ENCODE data around the gene CKM. TPM values are rescaled to one million over a fixed set of nuclear protein-coding genes. Genes with fewer than 3 reads are reported as not detected.

Gene CKM
- total RNA-seq, 2 donors from 2014 or later = not detected

DNA sequence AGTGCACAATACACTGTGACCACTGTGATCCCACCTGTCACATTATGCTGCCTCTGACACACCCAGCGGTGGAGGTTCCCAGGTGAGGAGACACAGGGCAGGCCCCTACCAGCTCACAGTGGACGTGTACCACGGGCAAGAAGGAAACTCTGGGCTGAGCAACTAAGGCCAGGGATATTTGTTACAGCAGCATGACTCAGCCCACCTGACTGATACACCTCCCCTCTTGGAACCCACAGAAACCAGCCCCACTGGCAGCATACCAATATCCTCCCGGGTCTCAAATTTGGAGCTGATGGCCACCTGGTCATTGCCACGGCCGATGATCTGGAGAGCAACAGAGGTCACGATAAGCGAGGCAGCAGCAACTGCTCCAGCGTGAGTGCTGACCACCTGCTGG lies 32.7 kb upstream of the CKM start:
- H3K4me1 Mint-ChIP-seq (ENCODE audit: low read depth) = no peaks in the 10 kb centered on the region
- DNase-seq (no peak), ATAC-seq (replicated peaks in 1 of 2) (no peak)
- no peak overlapping the region for H3K27ac Mint-ChIP-seq
- peaks cover 1 to 11% of the 10 kb centered on the region in 2 donors for H3K36me3 Mint-ChIP-seq (ENCODE audit: insufficient read depth in 2 of 2)
- no peaks in the 10 kb centered on the region for H3K27me3 Mint-ChIP-seq (ENCODE audit: low read depth)
- H3K4me3 Mint-ChIP-seq = no peak overlapping the region
- no peaks in the 10 kb centered on the region for H3K9me3 Mint-ChIP-seq

DNA sequence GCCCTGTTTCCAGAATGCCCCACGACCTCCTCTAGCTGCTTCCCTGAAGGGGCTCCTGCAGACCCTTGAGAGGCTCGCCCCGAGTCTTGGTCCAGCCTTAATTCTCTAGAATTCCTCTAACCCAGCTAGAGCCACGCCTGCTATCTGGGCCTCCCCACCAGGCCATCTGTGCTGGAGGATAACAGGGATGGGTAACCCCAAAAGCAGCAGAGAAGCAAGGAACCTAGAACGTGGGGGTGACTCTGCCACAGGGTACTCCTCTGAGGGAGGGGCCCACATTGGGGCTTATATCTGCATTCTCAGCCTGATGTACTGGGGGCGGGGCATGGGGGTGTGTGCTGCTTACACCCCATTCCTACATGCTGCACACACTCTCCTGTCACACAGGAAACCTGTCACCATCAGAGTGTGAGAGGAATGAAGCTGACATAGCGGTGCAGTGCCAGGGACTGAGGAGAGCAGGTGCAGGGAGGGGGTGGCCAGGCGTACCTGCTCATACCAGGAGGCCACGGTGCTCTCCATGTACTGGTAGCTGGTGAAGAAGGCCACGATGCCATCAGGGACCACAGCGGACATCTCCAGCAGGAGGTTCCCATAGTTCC lies 31.7 kb upstream of the CKM start:
- Mint-ChIP-seq H3K27me3 (ENCODE audit: low read depth) (no peaks in the 10 kb centered on the region), H3K9me3 (no peaks in the 10 kb centered on the region), H3K27ac (no peak overlapping the region), H3K4me3 (no peak overlapping the region), H3K36me3 (ENCODE audit: insufficient read depth in 2 of 2) (peaks cover 1 to 12% of the 10 kb centered on the region in 2 donors), H3K4me1 (ENCODE audit: low read depth) (no peaks in the 10 kb centered on the region)
- ATAC-seq (replicated peaks in 1 of 2) (no peak), DNase-seq (no peak)

DNA sequence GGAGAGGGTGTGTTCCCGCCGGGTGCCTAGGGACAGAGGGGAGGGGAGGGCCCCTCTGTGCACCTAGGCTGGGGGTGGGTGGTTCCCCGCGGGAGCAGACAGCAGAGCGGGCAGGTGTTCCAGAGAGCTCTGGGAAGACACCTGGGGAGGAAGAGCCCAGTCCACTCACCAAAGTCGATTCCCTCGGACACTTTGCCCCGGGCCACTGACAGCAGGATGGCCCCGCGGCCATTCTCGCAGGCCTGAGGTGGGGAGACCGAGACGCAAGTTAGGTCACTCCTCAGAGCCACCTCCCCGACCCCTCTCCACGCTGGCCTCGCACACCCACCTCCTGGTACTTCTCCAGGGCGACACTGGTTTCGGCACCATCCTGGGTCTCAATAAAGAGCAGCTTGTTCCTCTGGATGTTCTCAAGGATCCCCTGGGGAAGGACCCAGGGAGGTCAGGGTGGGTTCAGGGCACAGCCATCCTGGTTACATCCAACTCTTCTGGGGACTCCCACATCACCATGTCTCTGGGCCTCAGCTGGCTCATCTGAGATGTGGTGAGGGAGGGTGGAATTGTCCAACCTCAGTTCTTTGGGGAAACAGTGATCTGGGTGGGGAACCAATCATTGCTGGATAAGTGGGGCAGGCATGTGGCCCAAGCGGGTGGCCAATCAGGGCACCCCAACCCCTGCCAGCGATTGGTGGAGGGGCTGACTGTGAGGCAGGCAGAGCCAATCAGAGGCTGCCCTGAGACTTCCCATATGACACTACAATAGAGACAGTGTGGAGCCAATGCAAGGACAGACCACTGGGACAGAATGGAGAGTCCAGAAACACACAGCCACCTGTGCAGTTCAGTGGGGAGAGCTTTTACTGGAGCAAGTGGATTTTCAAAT lies 30.5 kb upstream of the CKM start:
- ATAC-seq (replicated peaks in 1 of 2) (no peak), DNase-seq (no peak)
- H3K27ac Mint-ChIP-seq = no peak overlapping the region
- H3K9me3 Mint-ChIP-seq = no peaks in the 10 kb centered on the region
- H3K36me3 Mint-ChIP-seq (ENCODE audit: insufficient read depth in 2 of 2) = peaks cover 1 to 9% of the 10 kb centered on the region in 2 donors
- H3K4me3 Mint-ChIP-seq = no peak overlapping the region
- H3K4me1 Mint-ChIP-seq (ENCODE audit: low read depth) = no peaks in the 10 kb centered on the region
- H3K27me3 Mint-ChIP-seq (ENCODE audit: low read depth) = no peaks in the 10 kb centered on the region

DNA sequence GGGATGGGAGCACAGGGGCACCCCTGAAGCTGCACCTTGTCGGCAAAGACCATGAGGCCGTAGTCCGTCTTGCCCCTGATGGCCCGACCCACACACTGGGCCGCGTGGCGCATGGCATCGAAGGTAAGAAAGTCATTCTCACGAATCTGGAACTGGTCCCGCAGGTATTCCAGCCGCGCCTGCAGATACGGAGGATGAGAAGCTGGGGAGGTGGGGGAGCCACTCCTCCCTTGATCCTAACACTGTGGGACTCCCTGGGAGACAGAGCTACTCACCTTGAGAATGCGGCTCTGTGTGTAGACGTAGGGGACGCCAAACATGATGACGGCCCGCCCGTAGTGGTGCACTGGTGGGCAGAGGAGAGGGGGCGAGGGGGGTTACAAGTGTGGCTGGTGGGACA lies 29.8 kb upstream of the CKM start:
- Mint-ChIP-seq H3K4me3 (no peak overlapping the region), H3K4me1 (ENCODE audit: low read depth) (no peaks in the 10 kb centered on the region), H3K27ac (no peak overlapping the region), H3K36me3 (ENCODE audit: insufficient read depth in 2 of 2) (peaks cover 0 to 9% of the 10 kb centered on the region in 2 donors), H3K27me3 (ENCODE audit: low read depth) (no peaks in the 10 kb centered on the region), H3K9me3 (no peaks in the 10 kb centered on the region)
- ATAC-seq (replicated peaks in 1 of 2) (no peak), DNase-seq (no peak)

DNA sequence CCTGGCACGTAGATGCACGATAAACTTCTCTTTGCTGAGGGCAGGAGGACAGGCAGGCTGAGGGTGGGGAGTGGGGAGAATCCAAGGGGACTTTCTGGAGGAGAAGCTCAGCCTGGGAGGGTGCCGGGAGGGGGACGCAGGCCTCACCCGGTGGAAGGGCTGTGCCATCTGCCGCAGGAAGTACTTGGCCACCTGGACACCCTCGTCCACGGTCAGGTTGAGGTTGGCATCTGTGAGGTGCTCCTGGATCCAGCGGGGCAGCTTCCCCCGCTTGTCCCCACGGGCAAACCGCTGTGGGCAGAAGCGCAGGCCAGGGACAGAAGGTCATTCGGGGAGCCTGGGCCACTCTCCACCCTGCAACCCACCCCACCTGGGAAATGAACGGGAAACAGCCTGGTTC lies 29.4 kb upstream of the CKM start:
- DNase-seq (no peak), ATAC-seq (replicated peaks in 1 of 2) (no peak)
- Mint-ChIP-seq H3K36me3 (ENCODE audit: insufficient read depth in 2 of 2) (peaks cover 0 to 9% of the 10 kb centered on the region in 2 donors), H3K27ac (no peak overlapping the region), H3K4me1 (ENCODE audit: low read depth) (no peaks in the 10 kb centered on the region), H3K27me3 (ENCODE audit: low read depth) (no peaks in the 10 kb centered on the region), H3K4me3 (no peak overlapping the region), H3K9me3 (no peaks in the 10 kb centered on the region)

DNA sequence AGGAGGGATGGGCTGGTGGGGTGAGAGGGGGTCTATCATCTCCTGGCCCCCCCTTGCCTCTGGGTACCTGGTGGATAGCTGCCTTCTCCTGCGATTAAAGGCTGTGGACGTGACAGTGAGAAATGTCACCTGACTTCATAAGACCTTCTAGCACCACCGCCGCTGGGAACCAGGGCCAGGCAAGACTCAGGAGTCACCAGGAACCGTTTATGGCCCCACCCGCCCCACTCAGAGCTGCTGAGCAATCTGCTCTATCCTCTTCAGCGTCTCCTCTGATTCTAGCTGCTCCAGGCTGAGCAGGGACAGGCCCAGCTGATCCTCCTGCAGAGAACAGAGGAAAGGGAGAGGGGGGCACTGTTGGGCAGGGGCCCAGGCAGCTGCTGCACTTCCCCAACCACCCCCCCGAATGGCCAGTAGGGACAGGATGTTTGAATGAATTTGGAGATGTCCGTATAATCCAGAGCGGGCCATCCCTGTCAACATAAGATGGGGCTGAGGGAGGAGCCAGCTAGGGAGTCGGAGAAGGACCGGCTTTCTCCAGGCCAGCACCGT lies 28.8 kb upstream of the CKM start:
- Mint-ChIP-seq H3K4me1 (ENCODE audit: low read depth) (no peaks in the 10 kb centered on the region), H3K4me3 (no peak overlapping the region), H3K27me3 (ENCODE audit: low read depth) (no peaks in the 10 kb centered on the region), H3K9me3 (no peaks in the 10 kb centered on the region), H3K36me3 (ENCODE audit: insufficient read depth in 2 of 2) (peaks cover 0 to 9% of the 10 kb centered on the region in 2 donors), H3K27ac (no peak overlapping the region)
- no peak for DNase-seq
- no peak for ATAC-seq (replicated peaks in 1 of 2)

DNA sequence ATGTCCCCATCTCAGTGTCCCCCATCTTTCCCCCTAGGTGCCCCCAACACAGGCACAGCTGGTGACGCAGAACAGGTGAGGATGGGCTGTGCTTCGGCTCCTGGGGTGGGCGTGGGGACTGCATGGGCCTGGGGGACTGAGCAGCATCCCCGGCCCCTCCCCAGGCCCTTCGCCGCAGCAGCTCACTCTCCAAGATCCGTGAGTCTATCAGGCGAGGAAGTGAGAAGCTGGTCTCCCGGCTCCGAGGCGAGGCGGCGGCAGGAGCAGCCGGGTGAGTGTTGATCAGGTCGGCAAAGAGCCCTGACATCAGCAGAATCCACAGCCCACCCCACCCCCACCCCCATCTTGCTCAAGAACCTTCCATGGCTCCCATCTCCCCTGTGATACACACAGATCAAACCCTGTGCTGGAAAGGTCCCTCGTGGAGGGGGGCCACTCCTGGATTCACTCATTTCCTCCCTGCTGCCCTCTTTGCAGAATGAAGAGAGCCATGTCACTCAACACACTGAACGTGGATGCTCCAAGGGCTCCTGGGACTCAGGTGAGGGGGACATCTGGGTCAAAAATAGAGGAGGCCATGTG lies 27.9 kb upstream of the CKM start:
- no peaks in the 10 kb centered on the region for H3K9me3 Mint-ChIP-seq
- ATAC-seq (replicated peaks in 1 of 2) = no peak

DNA sequence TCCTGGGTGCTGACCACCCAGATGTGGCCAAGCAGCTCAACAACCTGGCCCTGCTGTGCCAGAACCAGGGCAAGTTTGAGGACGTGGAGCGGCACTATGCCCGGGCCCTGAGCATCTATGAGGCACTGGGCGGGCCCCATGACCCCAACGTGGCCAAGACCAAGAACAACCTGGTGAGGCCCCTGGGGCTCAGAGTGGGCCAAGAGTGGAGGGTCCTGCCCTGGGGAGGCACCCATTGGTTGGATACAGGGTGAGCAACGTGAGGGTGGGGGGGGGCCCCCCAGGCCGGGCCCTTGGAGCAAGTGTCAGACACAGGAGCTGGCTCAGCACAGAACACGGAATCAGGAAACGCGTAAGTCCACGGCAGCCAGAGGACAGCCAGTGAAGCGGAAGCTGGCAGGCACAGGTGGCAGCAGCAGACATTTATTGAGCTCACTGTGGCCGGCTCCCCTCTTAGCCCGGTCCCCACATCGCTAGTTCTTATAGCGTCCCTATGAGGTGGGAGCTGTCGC lies 26.8 kb upstream of the CKM start:
- peaks cover 13% of the 10 kb centered on the region for H3K27me3 Mint-ChIP-seq (ENCODE audit: low read depth)
- DNase-seq (no peak), ATAC-seq (replicated peaks in 1 of 2) (no peak)
- no peaks in the 10 kb centered on the region for H3K4me1 Mint-ChIP-seq (ENCODE audit: low read depth)
- H3K9me3 Mint-ChIP-seq = no peaks in the 10 kb centered on the region
- no peak overlapping the region for H3K4me3 Mint-ChIP-seq
- no peak overlapping the region for H3K27ac Mint-ChIP-seq
- H3K36me3 Mint-ChIP-seq (ENCODE audit: insufficient read depth in 2 of 2) = peaks cover 0 to 1% of the 10 kb centered on the region in 2 donors

More for the DNA sequence above, 27.9 kb upstream of the CKM start:
- Mint-ChIP-seq H3K27ac (no peak overlapping the region), H3K27me3 (ENCODE audit: low read depth) (peaks cover 6% of the 10 kb centered on the region), H3K36me3 (ENCODE audit: insufficient read depth in 2 of 2) (peaks cover 0 to 5% of the 10 kb centered on the region in 2 donors), H3K4me3 (no peak overlapping the region), H3K4me1 (ENCODE audit: low read depth) (no peaks in the 10 kb centered on the region)
- DNase-seq = no peak

DNA sequence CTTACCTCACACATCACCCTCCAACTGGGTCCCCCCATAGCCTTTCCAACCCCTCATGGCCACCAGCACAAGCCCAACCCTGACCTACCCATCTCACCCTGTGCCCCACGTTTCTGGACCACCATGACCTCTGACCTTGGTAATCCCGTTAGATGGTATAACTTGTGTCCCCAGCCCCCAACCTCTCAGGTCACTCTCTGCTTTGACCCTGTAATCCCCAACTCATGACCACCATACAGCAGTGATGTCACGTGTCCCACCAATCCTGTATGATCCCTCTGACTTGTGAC lies 26.4 kb upstream of the CKM start:
- no peak for ATAC-seq (replicated peaks in 1 of 2)
- H3K27me3 Mint-ChIP-seq (ENCODE audit: low read depth) = peaks cover 17% of the 10 kb centered on the region

DNA sequence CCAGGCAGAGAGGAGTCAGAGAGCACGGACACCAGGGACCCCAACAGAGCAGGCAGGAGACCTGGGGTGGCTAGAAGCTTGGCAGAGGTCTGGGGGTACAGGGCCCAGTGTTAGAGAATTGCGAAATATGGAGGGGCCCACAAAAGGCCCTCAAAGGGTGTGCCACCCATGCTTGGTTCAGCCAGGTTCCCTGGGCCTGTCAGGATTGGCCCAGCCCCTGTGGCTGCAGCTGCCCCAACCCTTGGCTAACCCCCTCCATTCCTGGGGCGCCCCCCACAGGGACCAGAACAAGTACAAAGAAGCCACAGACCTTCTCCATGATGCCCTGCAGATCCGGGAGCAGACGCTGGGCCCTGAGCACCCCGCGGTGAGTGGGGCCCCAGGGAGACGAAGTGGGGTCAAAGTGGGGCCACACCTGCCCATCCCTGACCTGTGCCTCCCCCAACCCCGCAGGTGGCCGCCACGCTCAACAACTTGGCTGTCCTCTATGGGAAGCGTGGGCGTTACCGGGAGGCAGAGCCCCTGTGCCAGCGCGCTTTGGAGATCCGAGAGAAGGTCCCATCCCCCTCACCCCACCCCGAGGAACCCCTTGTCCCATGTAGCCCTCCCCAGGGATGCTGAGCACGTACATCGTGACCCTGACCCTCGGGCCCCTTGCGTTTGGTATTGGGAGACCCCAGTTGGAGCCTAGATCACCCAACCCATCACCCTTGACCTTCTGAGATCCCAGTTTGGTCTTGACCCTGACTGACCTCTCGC lies 25.9 kb upstream of the CKM start:
- no peak for DNase-seq
- Mint-ChIP-seq H3K9me3 (no peaks in the 10 kb centered on the region), H3K36me3 (ENCODE audit: insufficient read depth in 2 of 2) (peaks cover 0 to 1% of the 10 kb centered on the region in 2 donors), H3K27me3 (ENCODE audit: low read depth) (peaks cover 18% of the 10 kb centered on the region), H3K27ac (no peak overlapping the region), H3K4me3 (no peak overlapping the region), H3K4me1 (ENCODE audit: low read depth) (no peaks in the 10 kb centered on the region)
- ATAC-seq (replicated peaks in 1 of 2) = no peak

More for the DNA sequence above, 26.4 kb upstream of the CKM start:
- Mint-ChIP-seq H3K36me3 (ENCODE audit: insufficient read depth in 2 of 2) (peaks cover 0 to 1% of the 10 kb centered on the region in 2 donors), H3K4me1 (ENCODE audit: low read depth) (no peaks in the 10 kb centered on the region), H3K27ac (no peak overlapping the region), H3K4me3 (no peak overlapping the region), H3K9me3 (no peaks in the 10 kb centered on the region)
- no peak for DNase-seq

DNA sequence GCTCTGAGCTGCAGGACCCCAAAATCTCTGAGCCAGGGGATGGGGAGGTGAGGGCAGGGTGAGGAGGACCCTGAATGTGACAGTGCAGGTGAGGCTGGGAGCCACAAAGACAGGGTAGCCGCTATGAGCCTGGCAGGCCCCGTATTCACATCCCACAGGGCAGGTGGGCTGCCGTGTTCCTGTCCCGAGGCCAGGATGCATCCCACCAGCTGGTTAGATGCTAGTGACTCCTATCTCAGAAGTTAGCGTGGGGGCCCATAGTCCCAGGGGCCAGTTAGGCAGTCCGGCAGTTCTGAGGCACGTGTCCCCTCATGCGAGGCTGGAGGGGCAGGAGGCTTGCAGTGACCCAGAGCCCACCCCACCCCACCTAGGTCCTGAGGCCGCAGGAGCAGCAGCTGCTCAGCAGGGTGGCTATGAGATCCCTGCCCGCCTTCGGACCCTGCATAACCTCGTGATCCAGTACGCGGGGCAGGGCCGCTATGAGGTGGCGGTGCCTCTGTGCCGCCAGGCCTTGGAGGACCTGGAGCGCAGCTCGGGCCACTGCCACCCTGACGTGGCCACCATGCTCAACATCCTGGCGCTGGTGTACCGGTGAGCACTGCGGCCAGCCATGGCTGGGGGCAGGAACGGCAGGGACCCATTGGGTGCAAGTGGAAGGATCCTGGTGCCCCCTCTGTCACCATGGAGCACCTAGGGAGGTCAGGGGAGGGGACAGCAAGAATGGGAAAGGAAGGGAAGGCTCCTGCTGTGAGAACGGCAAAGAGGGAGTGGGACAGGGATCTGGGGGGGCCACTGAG lies 25.1 kb upstream of the CKM start:
- H3K36me3 Mint-ChIP-seq (ENCODE audit: insufficient read depth in 2 of 2) = peaks cover 0 to 1% of the 10 kb centered on the region in 2 donors
- H3K4me1 Mint-ChIP-seq (ENCODE audit: low read depth) = no peaks in the 10 kb centered on the region
- H3K27ac Mint-ChIP-seq = no peak overlapping the region
- no peaks in the 10 kb centered on the region for H3K9me3 Mint-ChIP-seq
- DNase-seq (no peak), ATAC-seq (replicated peaks in 1 of 2) (no peak)
- H3K27me3 Mint-ChIP-seq (ENCODE audit: low read depth) = peaks cover 18% of the 10 kb centered on the region
- no peak overlapping the region for H3K4me3 Mint-ChIP-seq

DNA sequence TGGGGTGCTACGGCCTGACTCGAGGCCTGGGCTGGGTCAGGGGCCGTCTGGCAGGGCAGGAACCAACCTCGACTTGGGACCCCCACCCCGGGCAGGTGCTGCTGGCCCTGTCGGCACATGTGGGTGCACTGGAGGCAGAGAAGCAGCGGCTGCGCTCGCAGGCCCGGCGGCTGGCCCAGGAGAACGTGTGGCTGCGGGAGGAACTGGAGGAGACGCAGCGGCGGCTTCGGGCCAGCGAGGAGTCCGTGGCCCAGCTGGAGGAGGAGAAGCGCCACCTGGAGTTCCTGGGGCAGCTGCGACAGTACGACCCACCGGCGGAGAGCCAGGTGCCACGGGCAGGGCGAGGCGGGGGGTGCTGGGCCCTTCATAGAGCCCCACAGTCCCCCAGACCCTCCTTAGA lies 23.8 kb upstream of the CKM start:
- Mint-ChIP-seq H3K9me3 (no peaks in the 10 kb centered on the region), H3K27ac (no peak overlapping the region), H3K27me3 (ENCODE audit: low read depth) (peaks cover 18% of the 10 kb centered on the region), H3K4me1 (ENCODE audit: low read depth) (no peaks in the 10 kb centered on the region), H3K4me3 (no peak overlapping the region), H3K36me3 (ENCODE audit: insufficient read depth in 2 of 2) (peaks cover 0 to 1% of the 10 kb centered on the region in 2 donors)
- DNase-seq (no peak), ATAC-seq (replicated peaks in 1 of 2) (no peak)
